Transverse colon (tissue), 4 donors: ENCODE measurements around the gene SF3A2. TPM values are rescaled to one million over a fixed set of nuclear protein-coding genes. Genes with fewer than 3 reads are reported as not detected.
"Not testable (repeated sequence)": the region's sequence is repeated elsewhere in the genome, so short reads cannot be mapped to it uniquely, and the experiment has no call there.

Experiments
- DNase-seq: peaks from one replicate; pipeline ENCODE4 v3.0.0-alpha.2; 2019
- H3K27ac ChIP-seq, 4 donors: fragments of 200-600 bp; sonication (generic); 2 replicates each; pipeline ENCODE4 v1.5.1; 2016 to 2018; ENCODE audit warnings: inconsistent platforms in 4 of 4
- H3K27me3 ChIP-seq: fragments of 200-600 bp; sonication (generic); 2 replicates; pipeline ENCODE4 v1.5.1; 2017; ENCODE audit warnings: inconsistent platforms
- H3K36me3 ChIP-seq, 4 donors: fragments of 200-600 bp; sonication (generic); 2 replicates each; pipeline ENCODE4 v1.5.1; 2017 to 2019; ENCODE audit warnings: inconsistent platforms in 4 of 4
- H3K4me1 ChIP-seq, 4 donors: fragments of 200-600 bp; sonication (generic); 2 replicates each; pipeline ENCODE4 v1.5.1; 2017 to 2020; ENCODE audit warnings: inconsistent platforms in 4 of 4
- H3K4me3 ChIP-seq, 4 donors: fragments of 200-600 bp; sonication (generic); 1 replicate in 1 of 4; 2 replicates in 3 of 4; pipeline versions ENCODE4 v1.5.1 to v1.6.1; 2017 to 2019; ENCODE audit warnings: inconsistent platforms in 4 of 4
- H3K9me3 ChIP-seq, 2 donors: fragments of 200-600 bp; sonication (generic); 2 replicates each; pipeline ENCODE4 v1.5.1; 2017 to 2019; ENCODE audit warnings: inconsistent platforms in 2 of 2
- EP300 ChIP-seq: sonication (generic); formaldehyde crosslinking; IDR thresholded peaks from one replicate; pipeline ENCODE4 v1.6.1; 2017; ENCODE audit warnings: antibody characterized with exemption, low read depth
- POLR2A ChIP-seq: fragments of 450-650 bp; IDR thresholded peaks from one replicate; pipeline ENCODE4 v1.6.1; 2016; ENCODE audit warnings: antibody characterized with exemption, mild to moderate bottlenecking, moderate library complexity
- POLR2AphosphoS5 ChIP-seq, 3 donors: sonication (generic); formaldehyde crosslinking; IDR thresholded peaks; one replicate each; pipeline ENCODE4 v1.6.1; 2016; ENCODE audit warnings: antibody characterized with exemption in 3 of 3
- WGBS, 2 donors: methylation state at CpG; one replicate each; pipeline ENCODE4 v1.1.5; 2018; ENCODE audit warnings: low coverage in 1 of 2; 5-methylcytosine and 5-hydroxymethylcytosine counted together
- in situ Hi-C, 4 donors: fragments of 200-750 bp; cut with MboI; loops; one replicate each; pipeline versions ENCODE4 v1.15.0 to v1.15.1; 2017; ENCODE audit warnings: low sequenced_read_pairs in 3 of 4, low pct_ligation_motif_present in 1 of 4, low pct_unique_long_range_greater_than_20kb in 1 of 4
- intact Hi-C: fragments of 100-400 bp; cut with DNase I; formaldehyde crosslinking; loops from one replicate; pipeline ENCODE4 v1.15.1; 2023; ENCODE audit warnings: low total_unique reads
- total RNA-seq, 4 donors: library from RNA; depleted of rRNA; stranded (reverse); fragments of >200 nt; gene quantifications; one replicate each; pipeline ENCODE4 v1.1.0, GENCODE V29; 2016
- TF ChIP-seq, protein P1 (sequence below), 5 experiments: fragments of 200-600 bp in 3 of 5; fragments of 450-650 bp in 2 of 5; sonication (generic) in 3 of 5; IDR thresholded peaks; 1 replicate in 2 of 5; 2 replicates in 3 of 5; pipeline ENCODE4 v1.5.1; 2016 to 2017; ENCODE audit warnings: antibody characterized with exemption in 5 of 5, inconsistent platforms in 3 of 5, mild to moderate bottlenecking in 2 of 5, moderate library complexity in 1 of 5

Gene SF3A2
- total RNA-seq, 4 donors from 2014 or later = 35.8 to 54.6 (median 41.6) TPM

DNA sequence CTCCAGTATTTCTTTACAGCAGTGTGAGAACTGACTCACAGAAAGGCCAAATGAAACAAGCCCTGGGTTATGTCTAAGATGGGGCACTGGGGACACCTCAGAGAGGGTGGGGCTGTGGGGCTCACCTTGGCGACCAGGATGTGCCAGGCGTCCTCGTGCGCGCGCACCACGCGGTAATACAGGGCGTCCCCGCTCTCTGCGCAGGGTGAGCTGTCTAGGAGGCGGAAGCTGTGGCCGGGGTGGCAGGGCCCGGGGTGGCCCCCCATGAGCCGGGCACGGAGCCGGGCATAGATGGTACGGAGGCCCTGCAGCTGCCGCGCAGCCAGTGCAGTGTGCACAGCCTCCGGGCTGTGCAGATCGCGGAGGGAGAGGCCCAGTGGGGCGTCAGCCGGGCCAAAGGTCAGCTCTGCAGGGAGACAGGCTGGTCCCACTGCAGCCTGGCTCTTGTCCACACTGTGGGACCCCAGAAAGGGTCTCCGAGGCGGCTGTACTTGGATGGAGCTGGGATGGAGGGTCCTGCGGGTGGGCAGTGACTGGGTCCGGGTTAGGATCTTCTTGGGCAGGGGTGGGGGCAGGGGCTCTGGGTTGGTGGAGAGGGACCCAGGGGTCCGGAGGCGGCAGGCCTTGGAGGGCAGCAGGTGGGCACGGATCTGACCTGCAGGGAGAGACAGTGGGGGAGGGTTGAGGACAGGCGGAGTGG is 42.0 kb downstream of the SF3A2 start:
- 61% methylated on average over 32 of the region's 33 CpGs; no CpG with 5 or more reads in 1 of the 2 donors for WGBS, 2 donors
- in situ Hi-C loops (loop anchor here in 2 of 4 donors (25.0 kb wide), 1 partner anchor 109 kb away; no protein-coding TSS in a partner anchor), intact Hi-C loops (no loop called here)
- no peaks in the 10 kb centered on the region for H3K9me3 ChIP-seq
- H3K36me3 ChIP-seq = no peaks in the 10 kb centered on the region
- DNase-seq = peak; percentile 66
- H3K27ac ChIP-seq = no peak overlapping the region
- H3K27me3 ChIP-seq = peaks cover 26% of the 10 kb centered on the region
- H3K4me1 ChIP-seq = peaks cover 15 to 56% (median 35%) of the 10 kb centered on the region in 4 donors
- TF ChIP-seq, protein P1, sequence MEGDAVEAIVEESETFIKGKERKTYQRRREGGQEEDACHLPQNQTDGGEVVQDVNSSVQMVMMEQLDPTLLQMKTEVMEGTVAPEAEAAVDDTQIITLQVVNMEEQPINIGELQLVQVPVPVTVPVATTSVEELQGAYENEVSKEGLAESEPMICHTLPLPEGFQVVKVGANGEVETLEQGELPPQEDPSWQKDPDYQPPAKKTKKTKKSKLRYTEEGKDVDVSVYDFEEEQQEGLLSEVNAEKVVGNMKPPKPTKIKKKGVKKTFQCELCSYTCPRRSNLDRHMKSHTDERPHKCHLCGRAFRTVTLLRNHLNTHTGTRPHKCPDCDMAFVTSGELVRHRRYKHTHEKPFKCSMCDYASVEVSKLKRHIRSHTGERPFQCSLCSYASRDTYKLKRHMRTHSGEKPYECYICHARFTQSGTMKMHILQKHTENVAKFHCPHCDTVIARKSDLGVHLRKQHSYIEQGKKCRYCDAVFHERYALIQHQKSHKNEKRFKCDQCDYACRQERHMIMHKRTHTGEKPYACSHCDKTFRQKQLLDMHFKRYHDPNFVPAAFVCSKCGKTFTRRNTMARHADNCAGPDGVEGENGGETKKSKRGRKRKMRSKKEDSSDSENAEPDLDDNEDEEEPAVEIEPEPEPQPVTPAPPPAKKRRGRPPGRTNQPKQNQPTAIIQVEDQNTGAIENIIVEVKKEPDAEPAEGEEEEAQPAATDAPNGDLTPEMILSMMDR (IDR thresholded peaks at IDR 0.05) = no peak
- TF ChIP-seq EP300 = no peak
- no peak for TF ChIP-seq POLR2A
- TF ChIP-seq POLR2AphosphoS5 (IDR thresholded peaks at IDR 0.05) = no peak
- H3K4me3 ChIP-seq = no peak overlapping the region

- H3K9me3 ChIP-seq = no peaks in the 10 kb centered on the region
- no peak overlapping the region for H3K27ac ChIP-seq
- in situ Hi-C loops = loop anchor here in 2 of 4 donors (25.0 kb wide), 1 partner anchor 107 kb away; no protein-coding TSS in a partner anchor
- peaks cover 4 to 36% (median 19%) of the 10 kb centered on the region in 4 donors for H3K4me1 ChIP-seq
- H3K4me3 ChIP-seq = no peak overlapping the region
- TF ChIP-seq POLR2A (no peak), EP300 (no peak), POLR2AphosphoS5 (IDR thresholded peaks at IDR 0.05) (no peak)
- TF ChIP-seq, protein P1 (IDR thresholded peaks at IDR 0.05) = no peak
- 69% methylated on average over 24 of the region's 26 CpGs; no CpG with 5 or more reads in 1 of the 2 donors for WGBS, 2 donors
- DNase-seq = no peak
- intact Hi-C loops = loop anchor here (10.0 kb wide), 1 partner anchor 1904 kb away; the partner anchor contains the start of genes ANKRD24 and SIRT6
- peaks cover 31% of the 10 kb centered on the region for H3K27me3 ChIP-seq
- no peaks in the 10 kb centered on the region for H3K36me3 ChIP-seq
These were observed 44.1 kb downstream of the SF3A2 start for GRCh38 chr19:2280633-2281264.

DNA sequence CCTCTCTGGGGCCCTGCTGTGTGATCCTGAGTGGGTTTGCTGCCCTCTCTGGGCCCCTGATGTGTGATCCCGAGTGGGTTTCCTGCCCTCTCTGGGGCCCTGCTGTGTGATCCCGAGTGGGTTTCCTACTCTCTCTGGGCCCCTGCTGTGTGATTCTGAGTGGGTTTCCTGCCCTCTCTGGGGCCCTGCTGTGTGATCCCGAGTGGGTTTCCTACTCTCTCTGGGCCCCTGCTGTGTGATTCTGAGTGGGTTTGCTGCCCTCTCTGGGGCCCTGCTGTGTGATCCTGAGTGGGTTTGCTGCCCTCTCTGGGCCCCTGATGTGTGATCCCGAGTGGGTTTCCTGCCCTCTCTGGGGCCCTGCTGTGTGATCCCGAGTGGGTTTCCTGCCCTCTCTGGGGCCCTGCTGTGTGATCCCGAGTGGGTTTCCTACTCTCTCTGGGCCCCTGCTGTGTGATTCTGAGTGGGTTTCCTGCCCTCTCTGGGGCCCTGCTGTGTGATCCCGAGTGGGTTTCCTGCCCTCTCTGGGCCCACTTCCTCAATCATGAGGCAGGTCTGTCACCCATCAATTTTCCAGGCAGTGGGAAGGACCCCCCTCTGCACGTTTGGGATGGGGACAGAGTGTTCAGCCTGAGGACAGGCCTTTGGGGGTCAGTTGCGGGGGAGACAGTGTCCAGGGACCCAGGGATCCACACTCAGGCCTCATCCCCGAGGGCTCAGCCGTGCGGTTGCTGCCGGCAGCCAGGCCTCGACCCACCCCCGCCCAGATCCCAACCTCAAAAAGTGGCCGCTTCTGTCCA is 44.8 kb downstream of the SF3A2 start:
- intact Hi-C loops = loop anchor here (2.0 to 10.0 kb wide), 2 partner anchors 609 to 1903 kb away; partner anchors contain the start of genes ANKRD24 and SIRT6
- peaks cover 31% of the 10 kb centered on the region for H3K27me3 ChIP-seq
- not testable (repeated sequence) for H3K9me3 ChIP-seq, DNase-seq, H3K36me3 ChIP-seq
- peaks cover under 1 to 29% (median 12%) of the 10 kb centered on the region in 4 donors for H3K4me1 ChIP-seq
- H3K4me3 ChIP-seq = peak overlapping the region in 3 of 4 donors; percentile 1 to 38 (median 26)
- WGBS, 2 donors = 0 to 28% methylated on average over 1 to 12 of the region's 16 CpGs
- H3K27ac ChIP-seq = peak overlapping the region; percentile 22 to 56 (median 42)
- in situ Hi-C loops = loop anchor here in 2 of 4 donors (25.0 kb wide), 1 partner anchor 106 kb away; no protein-coding TSS in a partner anchor

DNA sequence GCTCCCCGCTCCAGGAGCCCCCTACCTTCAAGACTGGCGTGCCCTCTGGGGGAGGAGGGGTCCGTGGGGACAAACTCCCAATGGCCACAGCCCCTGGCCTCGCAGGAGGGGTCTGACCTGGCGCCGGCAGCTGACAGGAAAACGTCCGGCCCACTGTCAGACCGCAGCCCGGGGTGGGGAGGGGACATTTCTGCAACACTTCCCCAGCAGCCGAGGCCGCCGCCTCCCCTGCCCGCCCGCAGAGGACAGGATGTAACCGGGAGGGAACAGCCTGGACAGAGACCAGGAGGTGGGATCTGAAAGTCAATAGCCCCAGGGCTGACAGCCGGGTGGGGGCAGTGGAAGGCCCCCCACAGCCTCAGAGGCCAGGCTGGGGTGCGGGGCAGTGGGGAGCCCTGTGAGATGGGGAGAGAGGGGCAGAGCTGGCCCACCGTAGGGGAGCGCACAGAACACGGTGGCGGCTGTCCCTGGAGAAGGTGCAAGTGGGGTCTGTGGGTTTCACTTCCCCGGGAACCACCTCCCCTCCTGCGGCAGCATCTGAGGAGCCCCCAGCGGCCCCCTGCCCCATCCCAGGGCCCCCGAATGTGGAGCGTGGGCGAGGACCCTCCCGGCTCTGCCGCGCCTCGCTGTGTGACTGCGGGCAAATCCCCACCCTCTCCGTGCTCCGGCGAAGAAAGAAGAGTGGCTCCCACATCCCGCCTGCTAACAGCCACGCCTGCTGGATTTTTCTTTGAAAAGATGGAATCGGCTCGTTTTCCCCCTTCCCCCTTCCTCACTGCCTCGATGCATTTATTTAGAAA is 45.6 kb downstream of the SF3A2 start, which contains the start of gene PEAK3:
Gene PEAK3 (minus strand): TSS at position 114 of the 800 bp plus-strand sequence. CDS start 1,244 bp downstream, outside the sequence.
- H3K36me3 ChIP-seq = no peaks in the 10 kb centered on the region
- peak within 1 kb of the TSS; percentile 22 to 56 (median 42) for H3K27ac ChIP-seq
- in situ Hi-C loops = loop anchor here in 2 of 4 donors (25.0 kb wide), 1 partner anchor 105 kb away; no protein-coding TSS in a partner anchor

More for the DNA sequence above, 45.6 kb downstream of the SF3A2 start, which contains the start of gene PEAK3:
- peaks cover 0 to 23% (median 11%) of the 10 kb centered on the region in 4 donors for H3K4me1 ChIP-seq
- H3K9me3 ChIP-seq = no peaks in the 10 kb centered on the region
- TF ChIP-seq EP300 (no peak), POLR2AphosphoS5 (IDR thresholded peaks at IDR 0.05) (peak in 1 of 3 donors; percentile 41)
- intact Hi-C loops = loop anchor here (2.0 to 10.0 kb wide), 2 partner anchors 609 to 1903 kb away; partner anchors contain the start of genes ANKRD24 and SIRT6
- peak; percentile 79 for DNase-seq
- H3K27me3 ChIP-seq = peaks cover 36% of the 10 kb centered on the region
- peak within 1 kb of the TSS in 3 of 4 donors; percentile 1 to 38 (median 26) for H3K4me3 ChIP-seq
- WGBS, 2 donors = 21 to 45% methylated on average over 4 to 38 of the region's 41 CpGs
